Panc1 (cell line): Measurements from ENCODE around the gene CTDSPL2. TPM values are rescaled to one million over a fixed set of nuclear protein-coding genes. Genes with fewer than 3 reads are reported as not detected.
A peak's percentile ranks its signal among the peaks of the same experiment; 100 is the strongest.

ENCODE experiments used
- ATAC-seq: fragments of 200-7000 bp; cut with Tn5 transposase; 2 replicates; pipeline ENCODE4 v1.9.1; 2020; ENCODE audit warnings: mild to moderate bottlenecking, moderate library complexity
- BruUV-seq: library from RNA; stranded (reverse); fragments of 400-500 nt; replicated peaks from 2 replicates; lab custom pipeline; 2021; lab: Mats Ljungman, UMichigan
- CTCF ChIA-PET: fragments of 300-600 bp; sonication (Branson Sonifier 250); formaldehyde crosslinking; loops from one replicate; lab custom pipeline; 2022; ENCODE audit warnings: antibody characterized with exemption; lab: Charles Lee
- POLR2A ChIA-PET: fragments of 300-600 bp; sonication (Branson Sonifier 250); formaldehyde crosslinking; loops from one replicate; lab custom pipeline; 2022; ENCODE audit warnings: antibody characterized with exemption; lab: Charles Lee
- DNase-seq: peaks from one replicate; pipeline ENCODE4 v3.0.0-alpha.2; 2010; ENCODE audit warnings: low read depth, low spot score
- H3K27ac ChIP-seq: 2 replicates; pipeline ENCODE4 v1.5.1; 2011; ENCODE audit warnings: mild to moderate bottlenecking, low read length, inconsistent platforms
- H3K27me3 ChIP-seq: fragments of 200-500 bp; sonication (Bioruptor generic); 2 replicates; pipeline ENCODE4 v1.6.0; 2014; ENCODE audit warnings: low read length, inconsistent platforms; ENCODE audit not compliant: control insufficient read depth, insufficient read depth
- H3K36me3 ChIP-seq: fragments of 200-500 bp; sonication (Bioruptor generic); 2 replicates; pipeline ENCODE4 v1.5.1; 2014; ENCODE audit warnings: inconsistent platforms, mild to moderate bottlenecking, low read length, moderate library complexity; ENCODE audit not compliant: control insufficient read depth, insufficient read depth
- H3K4me1 ChIP-seq: 2 replicates; pipeline ENCODE4 v1.5.1; 2011; ENCODE audit warnings: inconsistent platforms, mild to moderate bottlenecking, low read length, moderate library complexity; ENCODE audit not compliant: control insufficient read depth, insufficient read depth
- H3K4me3 ChIP-seq, 2 experiments: 2 replicates each; pipeline ENCODE4 v1.5.1; 2011 to 2012; ENCODE audit warnings: low read depth in 2 of 2, low read length in 2 of 2, mild to moderate bottlenecking in 2 of 2, inconsistent platforms in 1 of 2, moderate library complexity in 1 of 2
- H3K9me3 ChIP-seq: fragments of 200-500 bp; sonication (Bioruptor generic); 2 replicates; pipeline ENCODE4 v1.5.1; 2014; ENCODE audit warnings: low read depth, mild to moderate bottlenecking, inconsistent platforms, low read length, moderate library complexity; ENCODE audit not compliant: control insufficient read depth, insufficient read depth
- POLR2AphosphoS5 ChIP-seq: IDR thresholded peaks from 2 replicates; pipeline ENCODE4 v1.6.1; 2012; ENCODE audit warnings: mild to moderate bottlenecking, low read depth, low read length, moderate library complexity
- SIN3A ChIP-seq: IDR thresholded peaks from 2 replicates; pipeline ENCODE4 v1.6.1; 2012; ENCODE audit warnings: low read depth, mild to moderate bottlenecking, low read length, moderate library complexity, borderline replicate concordance; ENCODE audit not compliant: insufficient read depth
- TCF7L2 ChIP-seq: IDR thresholded peaks from 2 replicates; pipeline ENCODE4 v1.6.1; 2011; ENCODE audit warnings: mild to moderate bottlenecking, low read depth, low read length, inconsistent platforms
- in situ Hi-C: cut with HindIII; loops from 2 replicates; pipeline ENCODE4 v1.10.0; 2016; ENCODE audit warnings: low sequenced_read_pairs, low pct_unique_long_range_greater_than_20kb
- intact Hi-C: fragments of 100-400 bp; cut with micrococcal nuclease; formaldehyde crosslinking; loops from one replicate; pipeline ENCODE4 v1.10.0; 2022; ENCODE audit not compliant: unreplicated experiment
- total RNA-seq: library from RNA; stranded (reverse); gene quantifications from one replicate; pipeline ENCODE4 v1.2.1, GENCODE V29; 2021; ENCODE audit not compliant: unreplicated experiment
- TF ChIP-seq, protein P1 (sequence below): fragments of 450-650 bp; IDR thresholded peaks from 2 replicates; pipeline ENCODE4 v1.5.1; 2017; ENCODE audit warnings: mild to moderate bottlenecking
- TF ChIP-seq, protein P2 (sequence below), 2 experiments: IDR thresholded peaks; 2 replicates each; pipeline ENCODE4 v1.6.1; 2011 to 2012; ENCODE audit warnings: low read depth in 2 of 2, control low read depth in 1 of 2, low read length in 1 of 2, mild to moderate bottlenecking in 1 of 2, moderate library complexity in 1 of 2; ENCODE audit not compliant: insufficient read depth in 1 of 2

The CTDSPL2 gene
- total RNA-seq, 1 experiment from 2014 or later = 70.6 TPM

DNA sequence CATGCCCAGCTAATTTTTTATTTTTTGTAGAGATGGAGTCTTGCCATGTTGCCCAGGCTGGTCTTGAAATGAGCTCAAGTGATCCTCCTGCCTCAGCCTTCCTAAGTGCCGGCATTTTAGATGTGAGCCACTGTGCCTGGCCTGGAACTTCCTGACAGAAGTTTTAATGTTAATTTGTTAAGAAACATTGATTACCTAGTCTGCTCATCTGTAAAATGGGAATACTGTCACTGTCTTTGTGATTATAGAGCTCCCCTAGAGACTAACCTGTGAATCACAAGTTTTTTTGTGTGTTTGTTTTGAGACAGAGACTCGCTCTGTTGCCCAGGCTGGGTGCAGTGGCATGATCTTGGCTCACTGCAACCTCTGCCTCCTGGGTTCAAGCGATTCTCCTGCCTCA is 105.3 kb downstream of the CTDSPL2 start:
- in situ Hi-C loops = no loop called here
- intact Hi-C loops = no loop called here
- POLR2A ChIA-PET = no interaction called here

DNA sequence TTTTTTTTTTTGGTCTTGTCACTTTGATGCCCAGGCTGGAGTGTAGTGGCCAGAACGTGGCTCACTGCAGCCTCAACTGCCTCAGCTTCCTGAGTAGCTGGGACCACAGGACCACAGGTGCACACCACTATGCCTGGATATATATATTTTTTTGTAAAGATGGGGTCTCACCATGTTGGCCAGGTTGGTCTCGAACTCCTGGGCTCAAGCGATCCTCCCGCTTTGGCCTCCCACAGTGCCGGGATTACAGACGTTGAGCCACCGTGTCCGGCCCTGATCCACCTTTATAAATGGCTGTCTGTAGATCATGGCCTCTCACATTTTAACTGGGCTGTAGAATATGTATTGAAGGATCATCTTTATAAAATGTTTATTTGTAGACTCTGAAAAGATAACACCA is 107.7 kb downstream of the CTDSPL2 start:
- POLR2A ChIA-PET = no interaction called here
- no peaks in the 10 kb centered on the region; the same call in none of the 2 replicates for H3K36me3 ChIP-seq
- no peaks in the 10 kb centered on the region for H3K27me3 ChIP-seq
- peak overlapping the region; percentile 91; the same call in 1 of the 2 replicates for H3K27ac ChIP-seq
- CTCF ChIA-PET = no interaction called here
- TF ChIP-seq POLR2AphosphoS5 (no peak), TCF7L2 (no peak), SIN3A (no peak)
- TF ChIP-seq, protein P1, sequence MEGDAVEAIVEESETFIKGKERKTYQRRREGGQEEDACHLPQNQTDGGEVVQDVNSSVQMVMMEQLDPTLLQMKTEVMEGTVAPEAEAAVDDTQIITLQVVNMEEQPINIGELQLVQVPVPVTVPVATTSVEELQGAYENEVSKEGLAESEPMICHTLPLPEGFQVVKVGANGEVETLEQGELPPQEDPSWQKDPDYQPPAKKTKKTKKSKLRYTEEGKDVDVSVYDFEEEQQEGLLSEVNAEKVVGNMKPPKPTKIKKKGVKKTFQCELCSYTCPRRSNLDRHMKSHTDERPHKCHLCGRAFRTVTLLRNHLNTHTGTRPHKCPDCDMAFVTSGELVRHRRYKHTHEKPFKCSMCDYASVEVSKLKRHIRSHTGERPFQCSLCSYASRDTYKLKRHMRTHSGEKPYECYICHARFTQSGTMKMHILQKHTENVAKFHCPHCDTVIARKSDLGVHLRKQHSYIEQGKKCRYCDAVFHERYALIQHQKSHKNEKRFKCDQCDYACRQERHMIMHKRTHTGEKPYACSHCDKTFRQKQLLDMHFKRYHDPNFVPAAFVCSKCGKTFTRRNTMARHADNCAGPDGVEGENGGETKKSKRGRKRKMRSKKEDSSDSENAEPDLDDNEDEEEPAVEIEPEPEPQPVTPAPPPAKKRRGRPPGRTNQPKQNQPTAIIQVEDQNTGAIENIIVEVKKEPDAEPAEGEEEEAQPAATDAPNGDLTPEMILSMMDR = no peak
- TF ChIP-seq, protein P2, sequence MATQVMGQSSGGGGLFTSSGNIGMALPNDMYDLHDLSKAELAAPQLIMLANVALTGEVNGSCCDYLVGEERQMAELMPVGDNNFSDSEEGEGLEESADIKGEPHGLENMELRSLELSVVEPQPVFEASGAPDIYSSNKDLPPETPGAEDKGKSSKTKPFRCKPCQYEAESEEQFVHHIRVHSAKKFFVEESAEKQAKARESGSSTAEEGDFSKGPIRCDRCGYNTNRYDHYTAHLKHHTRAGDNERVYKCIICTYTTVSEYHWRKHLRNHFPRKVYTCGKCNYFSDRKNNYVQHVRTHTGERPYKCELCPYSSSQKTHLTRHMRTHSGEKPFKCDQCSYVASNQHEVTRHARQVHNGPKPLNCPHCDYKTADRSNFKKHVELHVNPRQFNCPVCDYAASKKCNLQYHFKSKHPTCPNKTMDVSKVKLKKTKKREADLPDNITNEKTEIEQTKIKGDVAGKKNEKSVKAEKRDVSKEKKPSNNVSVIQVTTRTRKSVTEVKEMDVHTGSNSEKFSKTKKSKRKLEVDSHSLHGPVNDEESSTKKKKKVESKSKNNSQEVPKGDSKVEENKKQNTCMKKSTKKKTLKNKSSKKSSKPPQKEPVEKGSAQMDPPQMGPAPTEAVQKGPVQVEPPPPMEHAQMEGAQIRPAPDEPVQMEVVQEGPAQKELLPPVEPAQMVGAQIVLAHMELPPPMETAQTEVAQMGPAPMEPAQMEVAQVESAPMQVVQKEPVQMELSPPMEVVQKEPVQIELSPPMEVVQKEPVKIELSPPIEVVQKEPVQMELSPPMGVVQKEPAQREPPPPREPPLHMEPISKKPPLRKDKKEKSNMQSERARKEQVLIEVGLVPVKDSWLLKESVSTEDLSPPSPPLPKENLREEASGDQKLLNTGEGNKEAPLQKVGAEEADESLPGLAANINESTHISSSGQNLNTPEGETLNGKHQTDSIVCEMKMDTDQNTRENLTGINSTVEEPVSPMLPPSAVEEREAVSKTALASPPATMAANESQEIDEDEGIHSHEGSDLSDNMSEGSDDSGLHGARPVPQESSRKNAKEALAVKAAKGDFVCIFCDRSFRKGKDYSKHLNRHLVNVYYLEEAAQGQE (IDR thresholded peaks at IDR 0.05; ENCODE audit: insufficient read depth in 1 of 2, low read depth in 2 of 2, low read length in 1 of 2) = no peak
- no peaks in the 10 kb centered on the region for H3K9me3 ChIP-seq
- H3K4me1 ChIP-seq = peaks cover 7% of the 10 kb centered on the region; the same call in 1 of the 2 replicates
- intact Hi-C loops = no loop called here
- peak overlapping the region; percentile 76 to 89 for H3K4me3 ChIP-seq
- in situ Hi-C loops = no loop called here
- ATAC-seq (no peak), DNase-seq (no peak)
- BruUV-seq = no TSS peak

More for the DNA sequence above, 105.3 kb downstream of the CTDSPL2 start:
- ATAC-seq = no peak
- no peaks in the 10 kb centered on the region; the same call in 1 of the 2 replicates for H3K36me3 ChIP-seq
- H3K27me3 ChIP-seq = no peaks in the 10 kb centered on the region
- TF ChIP-seq POLR2AphosphoS5 (no peak), TCF7L2 (no peak), SIN3A (no peak)
- TF ChIP-seq, protein P2 (IDR thresholded peaks at IDR 0.05; ENCODE audit: insufficient read depth in 1 of 2, low read depth in 2 of 2, low read length in 1 of 2) = no peak
- TF ChIP-seq, protein P1 = peak; percentile 55
- H3K9me3 ChIP-seq = no peaks in the 10 kb centered on the region
- H3K4me1 ChIP-seq = peaks cover 2% of the 10 kb centered on the region; the same call in 1 of the 2 replicates
- no peak overlapping the region for H3K4me3 ChIP-seq
- CTCF ChIA-PET = no interaction called here
- H3K27ac ChIP-seq = no peak overlapping the region
- BruUV-seq = no TSS peak
- DNase-seq = no peak
